ENCODE measurements around the gene SLC2A13.
"Not testable (repeated sequence)": the region's sequence is repeated elsewhere in the genome, so short reads cannot be mapped to it uniquely, and the experiment has no call there.

Gene SLC2A13

GRCh38 chr12:39946361-39947280, 159.3 kb downstream of the SLC2A13 start:
- Histone ChIP-seq H3K4me3 (ENCODE audit: insufficient read depth, low read depth, low read length, poor library complexity, severe bottlenecking) (no peak overlapping the region), H3K36me3 (ENCODE audit: control insufficient read depth, insufficient read depth, low read length) (no peaks in the 10 kb centered on the region), H3K4me1 (ENCODE audit: control insufficient read depth, insufficient read depth, low read length, poor library complexity, severe bottlenecking) (no peaks in the 10 kb centered on the region), H3K27ac (ENCODE audit: insufficient read depth, low read length, poor library complexity, severe bottlenecking) (no peak overlapping the region), H3K9me3 (ENCODE audit: control insufficient read depth, low read length) (no peaks in the 10 kb centered on the region), H3K27me3 (replicated peaks; ENCODE audit: control insufficient read depth, insufficient read depth, low read length, poor library complexity, severe bottlenecking) (no peaks in the 10 kb centered on the region)
- DNase-seq = no peak

GRCh38 chr12:39937119-39937518, 168.8 kb downstream of the SLC2A13 start:
- no peaks in the 10 kb centered on the region for H3K36me3 ChIP-seq (ENCODE audit: control insufficient read depth, insufficient read depth, low read length)
- H3K4me3 ChIP-seq (ENCODE audit: insufficient read depth, low read depth, low read length, poor library complexity, severe bottlenecking) = no peak overlapping the region
- H3K27ac ChIP-seq (ENCODE audit: insufficient read depth, low read length, poor library complexity, severe bottlenecking) = no peak overlapping the region
- no peaks in the 10 kb centered on the region for H3K4me1 ChIP-seq (ENCODE audit: control insufficient read depth, insufficient read depth, low read length, poor library complexity, severe bottlenecking)
- DNase-seq = no peak
- no peaks in the 10 kb centered on the region for H3K9me3 ChIP-seq (ENCODE audit: control insufficient read depth, low read length)
- H3K27me3 ChIP-seq (replicated peaks; ENCODE audit: control insufficient read depth, insufficient read depth, low read length, poor library complexity, severe bottlenecking) = no peaks in the 10 kb centered on the region

- H3K4me1 ChIP-seq (ENCODE audit: control insufficient read depth, insufficient read depth, low read length, poor library complexity, severe bottlenecking) = no peaks in the 10 kb centered on the region
- H3K27ac ChIP-seq (ENCODE audit: insufficient read depth, low read length, poor library complexity, severe bottlenecking) = no peak overlapping the region
These were observed 170.0 kb downstream of the SLC2A13 start for GRCh38 chr12:39935839-39936238.

DNA sequence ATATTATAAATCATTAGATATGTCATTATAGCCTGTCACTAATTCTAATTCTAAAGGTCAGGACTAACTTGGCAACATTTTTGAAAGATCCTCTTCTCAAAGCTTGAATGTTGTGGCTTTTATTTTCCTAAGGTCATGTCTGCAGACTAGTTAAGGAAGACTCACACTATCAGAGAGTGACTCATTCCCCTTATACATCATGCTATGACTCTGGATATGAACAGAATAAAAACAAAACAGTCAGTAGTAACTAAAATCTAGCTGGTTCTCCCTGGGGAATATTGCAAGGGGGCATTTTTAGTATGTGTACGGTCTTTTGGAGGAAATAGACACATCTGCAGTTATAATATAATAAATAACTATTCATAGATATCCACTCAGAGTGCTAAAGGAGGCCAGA, 170.6 kb downstream of the SLC2A13 start:
- no peak for DNase-seq
- no peak overlapping the region for H3K27ac ChIP-seq (ENCODE audit: insufficient read depth, low read length, poor library complexity, severe bottlenecking)
- no peaks in the 10 kb centered on the region for H3K9me3 ChIP-seq (ENCODE audit: control insufficient read depth, low read length)
- no peaks in the 10 kb centered on the region for H3K36me3 ChIP-seq (ENCODE audit: control insufficient read depth, insufficient read depth, low read length)
- H3K4me3 ChIP-seq (ENCODE audit: insufficient read depth, low read depth, low read length, poor library complexity, severe bottlenecking) = no peak overlapping the region
- no peaks in the 10 kb centered on the region for H3K27me3 ChIP-seq (replicated peaks; ENCODE audit: control insufficient read depth, insufficient read depth, low read length, poor library complexity, severe bottlenecking)
- no peaks in the 10 kb centered on the region for H3K4me1 ChIP-seq (ENCODE audit: control insufficient read depth, insufficient read depth, low read length, poor library complexity, severe bottlenecking)

More at GRCh38 chr12:39935839-39936238, 170.0 kb downstream of the SLC2A13 start:
- no peak for DNase-seq
- Histone ChIP-seq H3K9me3 (ENCODE audit: control insufficient read depth, low read length) (no peaks in the 10 kb centered on the region), H3K4me3 (ENCODE audit: insufficient read depth, low read depth, low read length, poor library complexity, severe bottlenecking) (no peak overlapping the region), H3K27me3 (replicated peaks; ENCODE audit: control insufficient read depth, insufficient read depth, low read length, poor library complexity, severe bottlenecking) (no peaks in the 10 kb centered on the region), H3K36me3 (ENCODE audit: control insufficient read depth, insufficient read depth, low read length) (no peaks in the 10 kb centered on the region)

GRCh38 chr12:39931857-39932256, 174.0 kb downstream of the SLC2A13 start:
- Histone ChIP-seq H3K36me3 (ENCODE audit: control insufficient read depth, insufficient read depth, low read length) (no peaks in the 10 kb centered on the region), H3K27me3 (replicated peaks; ENCODE audit: control insufficient read depth, insufficient read depth, low read length, poor library complexity, severe bottlenecking) (no peaks in the 10 kb centered on the region), H3K27ac (ENCODE audit: insufficient read depth, low read length, poor library complexity, severe bottlenecking) (no peak overlapping the region), H3K4me3 (ENCODE audit: insufficient read depth, low read depth, low read length, poor library complexity, severe bottlenecking) (no peak overlapping the region), H3K9me3 (ENCODE audit: control insufficient read depth, low read length) (no peaks in the 10 kb centered on the region), H3K4me1 (ENCODE audit: control insufficient read depth, insufficient read depth, low read length, poor library complexity, severe bottlenecking) (no peaks in the 10 kb centered on the region)
- DNase-seq = no peak

DNA sequence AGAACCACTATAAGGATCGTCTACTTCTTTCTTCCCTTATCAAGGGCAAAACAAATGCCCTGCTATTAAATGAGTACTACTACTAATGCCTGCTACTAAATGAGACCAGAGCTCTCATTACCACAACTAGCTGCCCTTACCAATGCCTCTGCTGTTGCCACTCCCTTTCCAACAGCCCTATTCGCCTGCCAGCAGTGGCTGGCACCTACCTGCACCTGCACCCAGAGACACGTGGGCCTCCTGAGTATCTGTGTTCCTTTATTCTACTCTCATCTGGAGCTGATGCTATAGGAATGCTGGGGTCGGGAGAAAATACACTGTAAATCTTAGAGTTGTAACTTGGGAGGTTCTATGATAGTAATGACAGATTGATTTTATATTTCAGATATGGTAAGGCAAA, 174.7 kb downstream of the SLC2A13 start:
- H3K9me3 ChIP-seq (ENCODE audit: control insufficient read depth, low read length) = no peaks in the 10 kb centered on the region
- H3K27ac ChIP-seq (ENCODE audit: insufficient read depth, low read length, poor library complexity, severe bottlenecking) = no peak overlapping the region
- H3K4me1 ChIP-seq (ENCODE audit: control insufficient read depth, insufficient read depth, low read length, poor library complexity, severe bottlenecking) = no peaks in the 10 kb centered on the region
- no peaks in the 10 kb centered on the region for H3K27me3 ChIP-seq (replicated peaks; ENCODE audit: control insufficient read depth, insufficient read depth, low read length, poor library complexity, severe bottlenecking)
- DNase-seq = no peak
- no peaks in the 10 kb centered on the region for H3K36me3 ChIP-seq (ENCODE audit: control insufficient read depth, insufficient read depth, low read length)
- no peak overlapping the region for H3K4me3 ChIP-seq (ENCODE audit: insufficient read depth, low read depth, low read length, poor library complexity, severe bottlenecking)

DNA sequence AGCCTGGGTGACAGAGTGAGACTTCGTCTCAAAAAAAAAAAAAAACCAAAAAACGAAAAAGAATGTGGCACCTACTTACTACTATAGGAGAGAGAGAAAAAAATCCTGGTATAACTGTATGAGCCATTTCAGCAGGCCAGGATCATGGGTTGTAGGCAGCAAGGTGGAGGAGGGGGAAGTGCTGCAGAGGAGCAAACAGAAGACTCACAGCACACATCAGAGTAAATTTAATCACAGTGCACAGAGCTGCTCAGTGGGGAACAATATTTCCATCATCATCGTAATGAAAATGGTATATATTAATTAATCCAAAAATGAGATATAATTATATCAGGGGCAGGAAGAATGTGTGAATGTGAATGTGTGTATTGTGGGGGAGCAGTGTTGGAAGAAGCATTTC, 175.8 kb downstream of the SLC2A13 start:
- no peaks in the 10 kb centered on the region for H3K9me3 ChIP-seq (ENCODE audit: control insufficient read depth, low read length)
- H3K27ac ChIP-seq (ENCODE audit: insufficient read depth, low read length, poor library complexity, severe bottlenecking) = no peak overlapping the region
- no peaks in the 10 kb centered on the region for H3K36me3 ChIP-seq (ENCODE audit: control insufficient read depth, insufficient read depth, low read length)
- no peaks in the 10 kb centered on the region for H3K27me3 ChIP-seq (replicated peaks; ENCODE audit: control insufficient read depth, insufficient read depth, low read length, poor library complexity, severe bottlenecking)
- no peak for DNase-seq
- no peaks in the 10 kb centered on the region for H3K4me1 ChIP-seq (ENCODE audit: control insufficient read depth, insufficient read depth, low read length, poor library complexity, severe bottlenecking)
- no peak overlapping the region for H3K4me3 ChIP-seq (ENCODE audit: insufficient read depth, low read depth, low read length, poor library complexity, severe bottlenecking)

GRCh38 chr12:39928181-39928899, 177.5 kb downstream of the SLC2A13 start:
- H3K36me3 ChIP-seq (ENCODE audit: control insufficient read depth, insufficient read depth, low read length) = no peaks in the 10 kb centered on the region
- no peaks in the 10 kb centered on the region for H3K4me1 ChIP-seq (ENCODE audit: control insufficient read depth, insufficient read depth, low read length, poor library complexity, severe bottlenecking)
- DNase-seq = no peak
- H3K27ac ChIP-seq (ENCODE audit: insufficient read depth, low read length, poor library complexity, severe bottlenecking) = no peak overlapping the region
- H3K9me3 ChIP-seq (ENCODE audit: control insufficient read depth, low read length) = no peaks in the 10 kb centered on the region
- H3K4me3 ChIP-seq (ENCODE audit: insufficient read depth, low read depth, low read length, poor library complexity, severe bottlenecking) = no peak overlapping the region
- no peaks in the 10 kb centered on the region for H3K27me3 ChIP-seq (replicated peaks; ENCODE audit: control insufficient read depth, insufficient read depth, low read length, poor library complexity, severe bottlenecking)

DNA sequence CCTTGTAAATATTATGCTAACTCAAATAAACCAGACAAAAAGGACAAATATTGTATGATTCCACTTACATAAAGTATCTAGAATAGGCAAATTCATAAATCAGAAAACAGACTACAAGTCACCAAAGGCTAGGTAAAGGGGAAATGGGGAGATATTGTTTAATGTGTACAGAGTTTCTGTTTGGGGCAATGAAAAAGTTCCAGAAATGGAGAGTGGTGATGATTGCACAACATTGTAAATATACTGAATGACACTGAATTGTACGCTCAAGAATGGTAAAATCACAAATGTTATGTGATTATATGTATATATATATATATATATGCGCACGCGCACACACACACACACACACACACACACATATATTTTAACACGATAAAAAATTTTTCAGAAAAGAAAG, 182.5 kb downstream of the SLC2A13 start:
- no peaks in the 10 kb centered on the region for H3K9me3 ChIP-seq (ENCODE audit: control insufficient read depth, low read length)
- no peaks in the 10 kb centered on the region for H3K36me3 ChIP-seq (ENCODE audit: control insufficient read depth, insufficient read depth, low read length)
- no peaks in the 10 kb centered on the region for H3K27me3 ChIP-seq (replicated peaks; ENCODE audit: control insufficient read depth, insufficient read depth, low read length, poor library complexity, severe bottlenecking)
- no peak for DNase-seq
- H3K4me3 ChIP-seq (ENCODE audit: insufficient read depth, low read depth, low read length, poor library complexity, severe bottlenecking) = no peak overlapping the region
- no peaks in the 10 kb centered on the region for H3K4me1 ChIP-seq (ENCODE audit: control insufficient read depth, insufficient read depth, low read length, poor library complexity, severe bottlenecking)
- no peak overlapping the region for H3K27ac ChIP-seq (ENCODE audit: insufficient read depth, low read length, poor library complexity, severe bottlenecking)

- not testable (repeated sequence) for H3K27me3 ChIP-seq (replicated peaks; ENCODE audit: control insufficient read depth, insufficient read depth, low read length, poor library complexity, severe bottlenecking); H3K4me1 ChIP-seq (ENCODE audit: control insufficient read depth, insufficient read depth, low read length, poor library complexity, severe bottlenecking); H3K36me3 ChIP-seq (ENCODE audit: control insufficient read depth, insufficient read depth, low read length); H3K27ac ChIP-seq (ENCODE audit: insufficient read depth, low read length, poor library complexity, severe bottlenecking); H3K9me3 ChIP-seq (ENCODE audit: control insufficient read depth, low read length); H3K4me3 ChIP-seq (ENCODE audit: insufficient read depth, low read depth, low read length, poor library complexity, severe bottlenecking); DNase-seq
These were observed 183.3 kb downstream of the SLC2A13 start for GRCh38 chr12:39922598-39922997.
